ENCODE results near the gene MBNL2. TPM values are rescaled to one million over a fixed set of nuclear protein-coding genes. Genes with fewer than 3 reads are reported as not detected.

MBNL2 gene
- polyA plus RNA-seq, 1 experiment, result 27.4 TPM

GRCh38 chr13:97234742-97235141, 12.6 kb downstream of the MBNL2 start:
- no peaks in the 10 kb centered on the region; the same call in none of the 2 replicates for H3K36me3 ChIP-seq (ENCODE audit: control insufficient read depth, insufficient read depth, low read length)
- no peak overlapping the region for H3K4me3 ChIP-seq (ENCODE audit: low read depth, low read length)
- CTCF ChIA-PET, result interaction anchor here (0.6 kb wide), 1 partner anchor 403 kb away, joined by 3 read pairs; no protein-coding TSS in a partner anchor
- TF ChIP-seq CTCF (IDR thresholded peaks at IDR 0.05; ENCODE audit: insufficient read depth, low read depth, low read length), result no peak
- POLR2A ChIA-PET, result no interaction called here
- H3K27me3 ChIP-seq (ENCODE audit: control insufficient read depth, insufficient read depth, low read length), result no peaks in the 10 kb centered on the region
- DNase-seq (ENCODE audit: low read depth), result no peak

GRCh38 chr13:97235549-97236231, 13.6 kb downstream of the MBNL2 start:
- DNase-seq (ENCODE audit: low read depth), result no peak
- H3K4me3 ChIP-seq (ENCODE audit: low read depth, low read length), result no peak overlapping the region
- CTCF ChIA-PET, result interaction anchor here (0.5 to 1.3 kb wide), 2 partner anchors 12 to 126 kb away, joined by 3 to 4 read pairs; no protein-coding TSS in a partner anchor

GRCh38 chr13:97237388-97237787, 15.3 kb downstream of the MBNL2 start:
- Histone ChIP-seq H3K4me3 (ENCODE audit: low read depth, low read length) (no peak overlapping the region), H3K36me3 (ENCODE audit: control insufficient read depth, insufficient read depth, low read length) (no peaks in the 10 kb centered on the region; the same call in 1 of the 2 replicates), H3K27me3 (ENCODE audit: control insufficient read depth, insufficient read depth, low read length) (no peaks in the 10 kb centered on the region)
- no peak for DNase-seq (ENCODE audit: low read depth)
- ChIA-PET CTCF (no interaction called here), POLR2A (no interaction called here)
- TF ChIP-seq CTCF (IDR thresholded peaks at IDR 0.05; ENCODE audit: insufficient read depth, low read depth, low read length), result no peak

More at GRCh38 chr13:97235549-97236231, 13.6 kb downstream of the MBNL2 start:
- H3K36me3 ChIP-seq (ENCODE audit: control insufficient read depth, insufficient read depth, low read length), result no peaks in the 10 kb centered on the region; the same call in none of the 2 replicates
- TF ChIP-seq CTCF (IDR thresholded peaks at IDR 0.05; ENCODE audit: insufficient read depth, low read depth, low read length), result no peak
- no peaks in the 10 kb centered on the region for H3K27me3 ChIP-seq (ENCODE audit: control insufficient read depth, insufficient read depth, low read length)
- POLR2A ChIA-PET, result interaction anchor here (0.6 kb wide), 1 partner anchor 13 kb away, joined by 3 read pairs; no protein-coding TSS in a partner anchor

GRCh38 chr13:97238432-97238831, 16.3 kb downstream of the MBNL2 start:
- ChIA-PET POLR2A (no interaction called here), CTCF (interaction anchor here (0.8 to 1.5 kb wide), 4 partner anchors 11 to 106 kb away, joined by 3 to 7 read pairs (median 4); partner anchors contain the start of gene MBNL2)
- Histone ChIP-seq H3K27me3 (ENCODE audit: control insufficient read depth, insufficient read depth, low read length) (no peaks in the 10 kb centered on the region), H3K36me3 (ENCODE audit: control insufficient read depth, insufficient read depth, low read length) (no peaks in the 10 kb centered on the region; the same call in 1 of the 2 replicates), H3K4me3 (ENCODE audit: low read depth, low read length) (no peak overlapping the region)
- TF ChIP-seq CTCF (IDR thresholded peaks at IDR 0.05; ENCODE audit: insufficient read depth, low read depth, low read length), result no peak
- DNase-seq (ENCODE audit: low read depth), result no peak

- POLR2A ChIA-PET, result no interaction called here
- Histone ChIP-seq H3K4me3 (ENCODE audit: low read depth, low read length) (no peak overlapping the region), H3K36me3 (ENCODE audit: control insufficient read depth, insufficient read depth, low read length) (no peaks in the 10 kb centered on the region; the same call in 1 of the 2 replicates), H3K27me3 (ENCODE audit: control insufficient read depth, insufficient read depth, low read length) (no peaks in the 10 kb centered on the region)
- TF ChIP-seq CTCF (IDR thresholded peaks at IDR 0.05; ENCODE audit: insufficient read depth, low read depth, low read length), result no peak
- CTCF ChIA-PET, result interaction anchor here (0.7 to 1.5 kb wide), 7 partner anchors 9 to 105 kb away, joined by 3 to 7 read pairs (median 3); partner anchors contain the start of gene MBNL2
- no peak for DNase-seq (ENCODE audit: low read depth)
These were observed 16.8 kb downstream of the MBNL2 start for GRCh38 chr13:97238883-97239282.
